ENCODE data around the gene GTPBP8.

Gene GTPBP8

GRCh38 chr3:112995800-112996199 is 5.0 kb downstream of the GTPBP8 start:
- no peak for DNase-seq (ENCODE audit: low read depth)
- H3K4me3 ChIP-seq (replicated peaks; ENCODE audit: low read depth, low read length) = no peak overlapping the region
- TF ChIP-seq CTCF (IDR thresholded peaks at IDR 0.05; ENCODE audit: low read length, missing control alignments) = no peak

- H3K4me3 ChIP-seq (replicated peaks; ENCODE audit: low read depth, low read length) = no peak overlapping the region
- DNase-seq (ENCODE audit: low read depth) = no peak
- no peak for TF ChIP-seq CTCF (IDR thresholded peaks at IDR 0.05; ENCODE audit: low read length, missing control alignments)
These were observed 9.9 kb downstream of the GTPBP8 start for GRCh38 chr3:113000691-113001090.

- no peak for DNase-seq (ENCODE audit: low read depth)
- TF ChIP-seq CTCF (IDR thresholded peaks at IDR 0.05; ENCODE audit: low read length, missing control alignments) = no peak
- H3K4me3 ChIP-seq (replicated peaks; ENCODE audit: low read depth, low read length) = no peak overlapping the region
These were observed 11.3 kb downstream of the GTPBP8 start for GRCh38 chr3:113002037-113002436.

GRCh38 chr3:113002679-113003078 is 11.9 kb downstream of the GTPBP8 start:
- DNase-seq (ENCODE audit: low read depth) = no peak
- no peak for TF ChIP-seq CTCF (IDR thresholded peaks at IDR 0.05; ENCODE audit: low read length, missing control alignments)
- H3K4me3 ChIP-seq (replicated peaks; ENCODE audit: low read depth, low read length) = no peak overlapping the region

GRCh38 chr3:113005611-113006010 is 14.8 kb downstream of the GTPBP8 start:
- no peak for DNase-seq (ENCODE audit: low read depth)
- H3K4me3 ChIP-seq (replicated peaks; ENCODE audit: low read depth, low read length) = no peak overlapping the region
- TF ChIP-seq CTCF (IDR thresholded peaks at IDR 0.05; ENCODE audit: low read length, missing control alignments) = no peak

GRCh38 chr3:113006359-113007056 is 15.7 kb downstream of the GTPBP8 start:
- DNase-seq (ENCODE audit: low read depth) = no peak
- no peak overlapping the region for H3K4me3 ChIP-seq (replicated peaks; ENCODE audit: low read depth, low read length)
- no peak for TF ChIP-seq CTCF (IDR thresholded peaks at IDR 0.05; ENCODE audit: low read length, missing control alignments)

GRCh38 chr3:113008117-113008516 is 17.3 kb downstream of the GTPBP8 start:
- DNase-seq (ENCODE audit: low read depth) = peak; percentile 34
- no peak overlapping the region for H3K4me3 ChIP-seq (replicated peaks; ENCODE audit: low read depth, low read length)
- TF ChIP-seq CTCF (IDR thresholded peaks at IDR 0.05; ENCODE audit: low read length, missing control alignments) = no peak

Data from fibroblast of pulmonary artery (primary cell).